Fibroblast of lung (primary cell): Measurements from ENCODE around the gene OXGR1.

ENCODE experiments used
- EZH2 ChIP-seq: IDR thresholded peaks from 2 replicates; pipeline ENCODE4 v1.5.1; 2012; ENCODE audit warnings: low read length, control low read depth, mild to moderate bottlenecking; ENCODE audit errors: missing control alignments
- TF ChIP-seq, protein P1 (sequence below), 2 donors: IDR thresholded peaks in 1 of 2; conservative IDR thresholded peaks in 1 of 2; 1 replicate in 1 of 2; 2 replicates in 1 of 2; pipeline ENCODE4 v1.5.1; 2011 to 2012; ENCODE audit warnings: low read length in 2 of 2, control low read depth in 1 of 2, inconsistent platforms in 1 of 2, low read depth in 1 of 2, mild to moderate bottlenecking in 1 of 2

GRCh38 chr13:96998051-96998450 lies 3.8 kb upstream of the OXGR1 start:
- TF ChIP-seq, protein P1, sequence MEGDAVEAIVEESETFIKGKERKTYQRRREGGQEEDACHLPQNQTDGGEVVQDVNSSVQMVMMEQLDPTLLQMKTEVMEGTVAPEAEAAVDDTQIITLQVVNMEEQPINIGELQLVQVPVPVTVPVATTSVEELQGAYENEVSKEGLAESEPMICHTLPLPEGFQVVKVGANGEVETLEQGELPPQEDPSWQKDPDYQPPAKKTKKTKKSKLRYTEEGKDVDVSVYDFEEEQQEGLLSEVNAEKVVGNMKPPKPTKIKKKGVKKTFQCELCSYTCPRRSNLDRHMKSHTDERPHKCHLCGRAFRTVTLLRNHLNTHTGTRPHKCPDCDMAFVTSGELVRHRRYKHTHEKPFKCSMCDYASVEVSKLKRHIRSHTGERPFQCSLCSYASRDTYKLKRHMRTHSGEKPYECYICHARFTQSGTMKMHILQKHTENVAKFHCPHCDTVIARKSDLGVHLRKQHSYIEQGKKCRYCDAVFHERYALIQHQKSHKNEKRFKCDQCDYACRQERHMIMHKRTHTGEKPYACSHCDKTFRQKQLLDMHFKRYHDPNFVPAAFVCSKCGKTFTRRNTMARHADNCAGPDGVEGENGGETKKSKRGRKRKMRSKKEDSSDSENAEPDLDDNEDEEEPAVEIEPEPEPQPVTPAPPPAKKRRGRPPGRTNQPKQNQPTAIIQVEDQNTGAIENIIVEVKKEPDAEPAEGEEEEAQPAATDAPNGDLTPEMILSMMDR (conservative IDR thresholded peaks at IDR 0.05 in 1 of 2, IDR thresholded peaks at IDR 0.05 in 1 of 2; ENCODE audit: low read depth in 1 of 2, low read length in 2 of 2): no peak
- no peak for TF ChIP-seq EZH2
